HFF-Myc (cell line): ENCODE results near the gene PLOD3.
A peak's percentile ranks its signal among the peaks of the same experiment; 100 is the strongest.

Source experiments
- DNase-seq: peaks from one replicate; pipeline ENCODE4 v3.0.0-alpha.2; 2011; ENCODE audit warnings: low read depth; ENCODE audit errors: extremely low read depth
- H3K4me3 ChIP-seq: replicated peaks from 2 replicates; pipeline ENCODE4 v1.5.1; 2011; ENCODE audit warnings: low read depth, mild to moderate bottlenecking, control low read depth, low read length
- CTCF ChIP-seq: IDR thresholded peaks from 2 replicates; pipeline ENCODE4 v1.5.1; 2012; ENCODE audit warnings: mild to moderate bottlenecking, low read depth, low read length, control low read depth; ENCODE audit errors: missing control alignments

PLOD3 gene

GRCh38 chr7:101222275-101222830 lies 5.0 kb upstream of the PLOD3 start:
- no peak for DNase-seq
- no peak for TF ChIP-seq CTCF
- H3K4me3 ChIP-seq: no peak overlapping the region

- TF ChIP-seq CTCF: no peak
- no peak for DNase-seq
These were observed 2.9 kb upstream of the PLOD3 start for GRCh38 chr7:101220295-101220694.

GRCh38 chr7:101218236-101219125 lies 1.1 kb upstream of the PLOD3 start:
- no peak for DNase-seq
- peak overlapping the region; percentile 85 for H3K4me3 ChIP-seq
- no peak for TF ChIP-seq CTCF

More at GRCh38 chr7:101220295-101220694, 2.9 kb upstream of the PLOD3 start:
- no peak overlapping the region for H3K4me3 ChIP-seq

GRCh38 chr7:101216860-101217387 lies 457 bp downstream of the PLOD3 start:
- peak overlapping the region; percentile 85 for H3K4me3 ChIP-seq
- DNase-seq: no peak
- no peak for TF ChIP-seq CTCF

GRCh38 chr7:101216001-101216859 lies 1.2 kb downstream of the PLOD3 start:
- no peak for TF ChIP-seq CTCF
- peak overlapping the region; percentile 85 for H3K4me3 ChIP-seq
- DNase-seq: no peak

- H3K4me3 ChIP-seq: no peak overlapping the region
- TF ChIP-seq CTCF: no peak
- DNase-seq: no peak
These were observed 5.4 kb downstream of the PLOD3 start for GRCh38 chr7:101212014-101212413.
